Neuron (in vitro differentiated cells): ENCODE measurements around the gene CBX8.
A peak's percentile ranks its signal among the peaks of the same experiment; 100 is the strongest.
"Not testable (repeated sequence)": the region's sequence is repeated elsewhere in the genome, so short reads cannot be mapped to it uniquely, and the experiment has no call there.

ENCODE experiments used
- H2AFZ ChIP-seq: one replicate; pipeline ENCODE4 v1.6.1; 2013; ENCODE audit warnings: low read depth, mild to moderate bottlenecking, inconsistent platforms, low read length, moderate library complexity
- H3K27me3 ChIP-seq: one replicate; pipeline ENCODE4 v1.6.1; 2013; ENCODE audit warnings: low read length; ENCODE audit not compliant: insufficient read depth
- H3K36me3 ChIP-seq: one replicate; pipeline ENCODE4 v1.6.1; 2013; ENCODE audit warnings: low read length; ENCODE audit not compliant: insufficient read depth
- H3K4me1 ChIP-seq: one replicate; pipeline ENCODE4 v1.6.1; 2013; ENCODE audit warnings: low read length; ENCODE audit not compliant: insufficient read depth
- H3K4me3 ChIP-seq: 2 replicates; pipeline ENCODE4 v1.5.1; 2013; ENCODE audit warnings: mild to moderate bottlenecking, low read length, moderate library complexity
- H3K9me3 ChIP-seq: one replicate; pipeline ENCODE4 v1.6.1; 2013; ENCODE audit warnings: low read length

Gene CBX8

GRCh38 chr17:79755591-79755990 is 41.3 kb downstream of the CBX8 start:
- H3K36me3 ChIP-seq: no peaks in the 10 kb centered on the region
- no peaks in the 10 kb centered on the region for H3K4me1 ChIP-seq
- H3K9me3 ChIP-seq: no peaks in the 10 kb centered on the region
- H3K4me3 ChIP-seq: no peak overlapping the region
- H3K27me3 ChIP-seq: no peaks in the 10 kb centered on the region
- H2AFZ ChIP-seq: no peak overlapping the region

- H3K27me3 ChIP-seq, H3K4me1 ChIP-seq, H3K36me3 ChIP-seq, H3K9me3 ChIP-seq, H2AFZ ChIP-seq, H3K4me3 ChIP-seq: not testable (repeated sequence)
These were observed 42.0 kb downstream of the CBX8 start for GRCh38 chr17:79754903-79755302.

- H2AFZ ChIP-seq: no peak overlapping the region
- H3K9me3 ChIP-seq: no peaks in the 10 kb centered on the region
- peaks cover 8% of the 10 kb centered on the region for H3K4me1 ChIP-seq
- H3K36me3 ChIP-seq: no peaks in the 10 kb centered on the region
- H3K4me3 ChIP-seq: no peak overlapping the region
- H3K27me3 ChIP-seq: peaks cover 7% of the 10 kb centered on the region
These were observed 42.5 kb downstream of the CBX8 start for GRCh38 chr17:79754370-79754769.

GRCh38 chr17:79752175-79752574 is 44.7 kb downstream of the CBX8 start:
- Histone ChIP-seq H3K4me1 (peaks cover 23% of the 10 kb centered on the region), H3K9me3 (no peaks in the 10 kb centered on the region), H3K27me3 (peaks cover 24% of the 10 kb centered on the region), H3K4me3 (no peak overlapping the region), H3K36me3 (no peaks in the 10 kb centered on the region), H2AFZ (no peak overlapping the region)

- no peak overlapping the region for H3K4me3 ChIP-seq
- H2AFZ ChIP-seq: no peak overlapping the region
- peaks cover 32% of the 10 kb centered on the region for H3K4me1 ChIP-seq
- H3K36me3 ChIP-seq: no peaks in the 10 kb centered on the region
- peaks cover 28% of the 10 kb centered on the region for H3K27me3 ChIP-seq
- no peaks in the 10 kb centered on the region for H3K9me3 ChIP-seq
These were observed 46.0 kb downstream of the CBX8 start for GRCh38 chr17:79750650-79751545.

- Histone ChIP-seq H3K9me3 (no peaks in the 10 kb centered on the region), H3K4me1 (peaks cover 32% of the 10 kb centered on the region), H2AFZ (no peak overlapping the region), H3K27me3 (peaks cover 28% of the 10 kb centered on the region), H3K4me3 (no peak overlapping the region), H3K36me3 (no peaks in the 10 kb centered on the region)
These were observed 46.9 kb downstream of the CBX8 start for GRCh38 chr17:79749958-79750357.

- no peaks in the 10 kb centered on the region for H3K36me3 ChIP-seq
- H3K4me3 ChIP-seq: no peak overlapping the region
- no peaks in the 10 kb centered on the region for H3K9me3 ChIP-seq
- H3K27me3 ChIP-seq: peaks cover 28% of the 10 kb centered on the region
- H2AFZ ChIP-seq: no peak overlapping the region
- peaks cover 32% of the 10 kb centered on the region for H3K4me1 ChIP-seq
These were observed 47.6 kb downstream of the CBX8 start for GRCh38 chr17:79749156-79749815.

- Histone ChIP-seq H3K4me3 (peak overlapping the region; percentile 21), H3K9me3 (no peaks in the 10 kb centered on the region), H3K4me1 (peaks cover 32% of the 10 kb centered on the region), H2AFZ (no peak overlapping the region), H3K27me3 (peaks cover 32% of the 10 kb centered on the region), H3K36me3 (no peaks in the 10 kb centered on the region)
These were observed 48.4 kb downstream of the CBX8 start for GRCh38 chr17:79748295-79749099.

- no peak overlapping the region for H2AFZ ChIP-seq
- no peaks in the 10 kb centered on the region for H3K9me3 ChIP-seq
- peak overlapping the region; percentile 21 for H3K4me3 ChIP-seq
- H3K36me3 ChIP-seq: no peaks in the 10 kb centered on the region
- H3K4me1 ChIP-seq: peaks cover 37% of the 10 kb centered on the region
- H3K27me3 ChIP-seq: peaks cover 32% of the 10 kb centered on the region
These were observed 49.2 kb downstream of the CBX8 start for GRCh38 chr17:79747508-79748294.

GRCh38 chr17:79746889-79747507 is 49.9 kb downstream of the CBX8 start:
- H3K4me3 ChIP-seq: no peak overlapping the region

GRCh38 chr17:79745641-79746105 is 51.2 kb downstream of the CBX8 start:
- peaks cover 32% of the 10 kb centered on the region for H3K27me3 ChIP-seq
- H3K4me1 ChIP-seq: peaks cover 47% of the 10 kb centered on the region
- H2AFZ ChIP-seq: no peak overlapping the region

More at GRCh38 chr17:79746889-79747507, 49.9 kb downstream of the CBX8 start:
- Histone ChIP-seq H3K9me3 (no peaks in the 10 kb centered on the region), H3K27me3 (peaks cover 32% of the 10 kb centered on the region), H3K36me3 (no peaks in the 10 kb centered on the region), H2AFZ (no peak overlapping the region), H3K4me1 (peaks cover 44% of the 10 kb centered on the region)

GRCh38 chr17:79743614-79744013 is 53.3 kb downstream of the CBX8 start:
- Histone ChIP-seq H3K36me3 (no peaks in the 10 kb centered on the region), H2AFZ (no peak overlapping the region), H3K9me3 (no peaks in the 10 kb centered on the region), H3K4me3 (no peak overlapping the region), H3K4me1 (peaks cover 46% of the 10 kb centered on the region), H3K27me3 (peaks cover 21% of the 10 kb centered on the region)

More at GRCh38 chr17:79745641-79746105, 51.2 kb downstream of the CBX8 start:
- no peak overlapping the region for H3K4me3 ChIP-seq
- H3K36me3 ChIP-seq: no peaks in the 10 kb centered on the region
- H3K9me3 ChIP-seq: no peaks in the 10 kb centered on the region
